ENCODE data around the gene CDHR1.

CDHR1 gene

DNA sequence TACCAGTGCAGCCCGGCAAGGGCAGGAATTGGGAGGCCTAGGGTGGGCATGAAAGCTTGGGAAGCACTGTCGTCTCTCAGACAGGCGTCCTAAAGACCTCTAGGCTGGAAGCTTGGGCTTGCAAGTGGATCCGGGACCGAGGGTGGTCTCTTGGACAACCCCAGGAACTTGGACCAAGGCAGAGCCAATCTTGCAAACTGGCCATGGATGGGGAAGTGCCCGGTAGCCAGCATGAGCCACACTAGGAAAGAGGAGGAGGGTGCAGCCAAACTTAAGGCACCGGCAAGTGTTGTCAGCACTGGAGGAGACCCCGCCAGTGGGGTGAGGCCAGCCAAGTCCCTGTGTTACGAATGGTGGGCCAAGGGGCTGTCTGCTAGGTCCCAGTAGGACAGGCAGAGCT, 22.5 kb downstream of the CDHR1 start:
- Histone ChIP-seq H3K4me3 (ENCODE audit: low read depth in 1 of 2, low read length in 2 of 2) (no peak overlapping the region), H3K36me3 (ENCODE audit: control insufficient read depth in 1 of 2, insufficient read depth in 2 of 2, low read length in 2 of 2) (no peaks in the 10 kb centered on the region), H3K9me3 (ENCODE audit: control insufficient read depth in 1 of 2, low read length in 2 of 2) (no peaks in the 10 kb centered on the region), H3K4me1 (ENCODE audit: control insufficient read depth in 1 of 2, insufficient read depth in 2 of 2, low read length in 2 of 2) (no peaks in the 10 kb centered on the region), H3K27me3 (ENCODE audit: low read depth, low read length) (no peaks in the 10 kb centered on the region), H3K27ac (ENCODE audit: low read length) (no peak overlapping the region)

DNA sequence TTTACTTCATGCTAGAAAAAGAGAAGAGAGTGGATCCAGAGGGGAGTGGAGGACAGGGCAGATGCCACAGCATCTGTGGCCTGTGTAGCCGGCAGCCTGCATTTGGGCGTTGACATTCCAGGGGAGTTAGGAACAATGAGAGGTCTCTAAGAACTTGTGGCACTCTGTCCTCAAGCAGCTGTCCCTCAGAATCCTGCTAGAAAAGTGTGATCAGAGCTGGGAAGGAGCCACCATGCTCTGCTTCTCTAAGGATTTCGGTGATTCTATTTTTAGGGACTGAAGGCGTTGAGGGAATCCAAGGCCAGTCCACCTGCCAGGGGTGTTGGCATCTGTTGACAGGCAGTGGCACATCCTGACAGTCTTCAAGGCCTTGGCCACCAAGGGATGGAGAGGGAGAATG, 23.4 kb downstream of the CDHR1 start:
- Histone ChIP-seq H3K4me1 (ENCODE audit: control insufficient read depth in 1 of 2, insufficient read depth in 2 of 2, low read length in 2 of 2) (no peaks in the 10 kb centered on the region), H3K9me3 (ENCODE audit: control insufficient read depth in 1 of 2, low read length in 2 of 2) (no peaks in the 10 kb centered on the region), H3K27me3 (ENCODE audit: low read depth, low read length) (no peaks in the 10 kb centered on the region), H3K4me3 (ENCODE audit: low read depth in 1 of 2, low read length in 2 of 2) (no peak overlapping the region), H3K36me3 (ENCODE audit: control insufficient read depth in 1 of 2, insufficient read depth in 2 of 2, low read length in 2 of 2) (no peaks in the 10 kb centered on the region), H3K27ac (ENCODE audit: low read length) (no peak overlapping the region)

DNA sequence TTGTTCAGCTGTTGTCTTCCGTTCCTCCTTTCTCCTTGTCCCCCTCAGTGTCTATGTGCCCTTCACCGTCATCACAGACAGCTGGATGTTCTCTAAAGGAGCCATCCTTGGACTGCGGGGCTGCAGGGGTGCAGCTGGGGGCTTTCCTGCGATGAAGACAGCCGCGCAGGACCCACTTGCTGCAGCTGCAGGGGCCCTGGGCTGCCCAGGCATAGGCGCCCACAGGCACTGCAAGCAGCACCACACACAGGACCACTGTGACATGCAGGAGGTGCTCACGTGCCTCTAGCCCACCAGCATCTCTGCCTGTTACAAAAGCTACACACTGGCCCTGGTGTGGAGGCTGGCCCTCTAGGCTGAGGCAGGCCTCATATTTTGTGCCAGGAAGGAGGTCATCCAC, 27.6 kb downstream of the CDHR1 start:
- Histone ChIP-seq H3K27me3 (ENCODE audit: low read depth, low read length) (no peaks in the 10 kb centered on the region), H3K4me1 (ENCODE audit: control insufficient read depth in 1 of 2, insufficient read depth in 2 of 2, low read length in 2 of 2) (no peaks in the 10 kb centered on the region), H3K36me3 (ENCODE audit: control insufficient read depth in 1 of 2, insufficient read depth in 2 of 2, low read length in 2 of 2) (no peaks in the 10 kb centered on the region), H3K27ac (ENCODE audit: low read length) (no peak overlapping the region), H3K9me3 (ENCODE audit: control insufficient read depth in 1 of 2, low read length in 2 of 2) (no peaks in the 10 kb centered on the region), H3K4me3 (ENCODE audit: low read depth in 1 of 2, low read length in 2 of 2) (no peak overlapping the region)

- no peak overlapping the region for H3K27ac ChIP-seq (ENCODE audit: low read length)
- no peak overlapping the region for H3K4me3 ChIP-seq (ENCODE audit: low read depth in 1 of 2, low read length in 2 of 2)
- no peaks in the 10 kb centered on the region for H3K4me1 ChIP-seq (ENCODE audit: control insufficient read depth in 1 of 2, insufficient read depth in 2 of 2, low read length in 2 of 2)
- H3K36me3 ChIP-seq (ENCODE audit: control insufficient read depth in 1 of 2, insufficient read depth in 2 of 2, low read length in 2 of 2) = no peaks in the 10 kb centered on the region
- no peaks in the 10 kb centered on the region for H3K27me3 ChIP-seq (ENCODE audit: low read depth, low read length)
- H3K9me3 ChIP-seq (ENCODE audit: control insufficient read depth in 1 of 2, low read length in 2 of 2) = no peaks in the 10 kb centered on the region
Measured at GRCh38 chr10:84224411-84225028, 30.2 kb downstream of the CDHR1 start.

DNA sequence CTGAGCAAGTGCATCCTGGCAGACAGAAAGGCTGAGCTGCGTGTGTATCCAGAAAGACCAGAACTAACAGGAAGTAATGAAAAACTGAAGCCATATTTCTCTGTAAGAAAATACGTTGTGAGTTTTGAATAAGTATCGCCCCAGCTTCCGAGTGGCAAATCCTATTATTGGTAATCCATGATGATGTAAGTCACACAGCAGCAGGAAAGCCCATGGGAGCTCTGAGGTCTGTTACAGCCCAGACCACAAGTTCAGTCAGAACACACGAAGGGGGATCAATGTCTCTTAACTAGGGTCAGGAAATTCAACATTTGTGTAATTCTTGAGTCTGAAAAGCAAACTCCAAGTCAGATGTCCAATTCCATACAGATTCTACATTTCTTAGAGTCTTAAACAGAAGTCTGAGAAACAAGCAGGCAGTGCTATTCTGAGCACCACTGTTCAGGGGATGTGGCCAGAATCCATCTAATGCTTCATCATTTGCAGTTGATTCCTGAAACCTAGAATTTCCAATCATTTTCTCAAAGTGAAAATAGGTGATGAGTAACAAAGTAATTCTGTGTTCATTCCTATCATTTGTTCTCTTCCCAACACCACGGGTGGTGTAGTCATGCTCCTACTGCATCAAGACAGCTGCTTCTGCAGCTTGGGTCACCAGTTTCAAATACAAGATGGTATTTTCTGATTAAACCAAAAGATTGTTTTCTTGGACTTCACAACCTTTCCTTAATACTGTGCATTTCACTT, 31.3 kb downstream of the CDHR1 start, which contains the start of gene LRIT2:
Gene LRIT2, minus strand, starts transcription at position 118 of the 747 bp plus-strand sequence. Its CDS starts 24 bp downstream, at position 94.
- no peak within 1 kb of the TSS for H3K27ac ChIP-seq (ENCODE audit: low read length)
- H3K27me3 ChIP-seq (ENCODE audit: low read depth, low read length) = no peaks in the 10 kb centered on the region
- no peaks in the 10 kb centered on the region for H3K9me3 ChIP-seq (ENCODE audit: control insufficient read depth in 1 of 2, low read length in 2 of 2)
- H3K36me3 ChIP-seq (ENCODE audit: control insufficient read depth in 1 of 2, insufficient read depth in 2 of 2, low read length in 2 of 2) = no peaks in the 10 kb centered on the region
- no peak within 1 kb of the TSS for H3K4me3 ChIP-seq (ENCODE audit: low read depth in 1 of 2, low read length in 2 of 2)
- H3K4me1 ChIP-seq (ENCODE audit: control insufficient read depth in 1 of 2, insufficient read depth in 2 of 2, low read length in 2 of 2) = no peaks in the 10 kb centered on the region

- Histone ChIP-seq H3K27ac (ENCODE audit: low read length) (no peak overlapping the region), H3K27me3 (ENCODE audit: low read depth, low read length) (no peaks in the 10 kb centered on the region), H3K36me3 (ENCODE audit: control insufficient read depth in 1 of 2, insufficient read depth in 2 of 2, low read length in 2 of 2) (no peaks in the 10 kb centered on the region), H3K4me1 (ENCODE audit: control insufficient read depth in 1 of 2, insufficient read depth in 2 of 2, low read length in 2 of 2) (no peaks in the 10 kb centered on the region), H3K4me3 (ENCODE audit: low read depth in 1 of 2, low read length in 2 of 2) (no peak overlapping the region), H3K9me3 (ENCODE audit: control insufficient read depth in 1 of 2, low read length in 2 of 2) (no peaks in the 10 kb centered on the region)
Measured at GRCh38 chr10:84226616-84227015, 32.3 kb downstream of the CDHR1 start.

DNA sequence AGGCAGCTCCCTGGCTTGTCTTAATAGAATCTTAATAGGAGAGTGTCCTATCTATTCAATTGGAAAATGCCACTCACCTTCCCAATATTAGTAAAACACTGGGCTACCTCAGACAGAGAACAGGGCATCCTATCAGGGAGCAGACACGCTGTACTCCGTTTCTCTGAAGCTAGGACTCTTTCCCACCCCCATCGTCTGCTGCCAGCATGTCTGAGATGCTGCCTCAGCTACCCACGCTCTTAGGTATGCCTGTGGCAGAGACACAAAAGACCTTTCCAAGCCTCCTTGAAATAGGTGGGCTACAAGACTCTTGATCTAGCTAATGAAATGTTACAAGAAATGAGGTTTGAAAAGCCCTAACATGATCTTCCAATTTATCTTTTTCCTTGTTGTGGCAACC, 33.5 kb downstream of the CDHR1 start:
- H3K27ac ChIP-seq (ENCODE audit: low read length) = no peak overlapping the region
- H3K9me3 ChIP-seq (ENCODE audit: control insufficient read depth in 1 of 2, low read length in 2 of 2) = no peaks in the 10 kb centered on the region
- no peak overlapping the region for H3K4me3 ChIP-seq (ENCODE audit: low read depth in 1 of 2, low read length in 2 of 2)
- H3K4me1 ChIP-seq (ENCODE audit: control insufficient read depth in 1 of 2, insufficient read depth in 2 of 2, low read length in 2 of 2) = no peaks in the 10 kb centered on the region
- H3K27me3 ChIP-seq (ENCODE audit: low read depth, low read length) = no peaks in the 10 kb centered on the region
- H3K36me3 ChIP-seq (ENCODE audit: control insufficient read depth in 1 of 2, insufficient read depth in 2 of 2, low read length in 2 of 2) = no peaks in the 10 kb centered on the region

DNA sequence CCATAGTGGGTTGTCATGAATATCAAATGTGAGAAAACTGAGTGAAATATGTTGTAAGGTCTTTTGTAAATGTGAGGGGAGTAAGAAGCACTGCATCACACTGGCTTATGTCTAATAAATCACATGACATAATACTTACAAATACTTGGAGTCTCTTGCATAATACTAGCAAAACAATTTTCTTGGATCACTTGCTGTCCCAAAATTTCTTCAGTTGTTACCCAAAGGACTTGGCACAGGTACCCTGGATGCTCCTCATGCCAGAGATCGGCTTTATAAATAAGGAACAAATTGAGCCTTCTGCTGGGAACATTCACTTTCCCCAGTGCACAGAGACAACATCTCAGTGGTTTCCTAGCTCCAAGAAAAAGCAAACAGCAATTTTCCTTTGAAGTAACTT, 36.0 kb downstream of the CDHR1 start:
- Histone ChIP-seq H3K4me3 (ENCODE audit: low read depth in 1 of 2, low read length in 2 of 2) (no peak overlapping the region), H3K27ac (ENCODE audit: low read length) (no peak overlapping the region), H3K36me3 (ENCODE audit: control insufficient read depth in 1 of 2, insufficient read depth in 2 of 2, low read length in 2 of 2) (no peaks in the 10 kb centered on the region), H3K9me3 (ENCODE audit: control insufficient read depth in 1 of 2, low read length in 2 of 2) (no peaks in the 10 kb centered on the region), H3K27me3 (ENCODE audit: low read depth, low read length) (no peaks in the 10 kb centered on the region), H3K4me1 (ENCODE audit: control insufficient read depth in 1 of 2, insufficient read depth in 2 of 2, low read length in 2 of 2) (no peaks in the 10 kb centered on the region)

DNA sequence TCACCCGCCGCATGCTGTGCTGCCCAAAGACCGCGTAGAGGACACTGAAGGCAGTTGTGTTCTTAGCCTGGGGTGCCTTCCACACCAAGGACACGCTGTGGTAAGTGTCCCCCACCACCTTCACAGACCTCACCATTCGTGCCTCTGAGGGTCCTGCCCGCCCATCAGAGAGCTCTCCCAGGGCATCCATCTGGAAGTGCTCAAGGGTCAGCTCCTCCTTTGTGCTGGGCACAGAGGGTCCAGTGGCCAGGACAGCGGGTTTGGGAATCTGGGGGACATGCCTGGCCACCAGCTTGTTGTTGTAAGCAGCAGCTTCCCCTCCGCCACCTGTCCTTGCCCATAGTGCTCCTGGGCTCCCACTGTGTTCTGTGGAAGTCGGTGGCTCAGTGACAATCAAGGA, 38.0 kb downstream of the CDHR1 start:
- Histone ChIP-seq H3K27me3 (ENCODE audit: low read depth, low read length) (no peaks in the 10 kb centered on the region), H3K9me3 (ENCODE audit: control insufficient read depth in 1 of 2, low read length in 2 of 2) (no peaks in the 10 kb centered on the region), H3K27ac (ENCODE audit: low read length) (no peak overlapping the region), H3K4me3 (ENCODE audit: low read depth in 1 of 2, low read length in 2 of 2) (no peak overlapping the region), H3K4me1 (ENCODE audit: control insufficient read depth in 1 of 2, insufficient read depth in 2 of 2, low read length in 2 of 2) (no peaks in the 10 kb centered on the region), H3K36me3 (ENCODE audit: control insufficient read depth in 1 of 2, insufficient read depth in 2 of 2, low read length in 2 of 2) (no peaks in the 10 kb centered on the region)

GRCh38 chr10:84233940-84234339, 39.6 kb downstream of the CDHR1 start:
- no peak overlapping the region for H3K27ac ChIP-seq (ENCODE audit: low read length)
- no peaks in the 10 kb centered on the region for H3K36me3 ChIP-seq (ENCODE audit: control insufficient read depth in 1 of 2, insufficient read depth in 2 of 2, low read length in 2 of 2)
- no peaks in the 10 kb centered on the region for H3K4me1 ChIP-seq (ENCODE audit: control insufficient read depth in 1 of 2, insufficient read depth in 2 of 2, low read length in 2 of 2)
- no peak overlapping the region for H3K4me3 ChIP-seq (ENCODE audit: low read depth in 1 of 2, low read length in 2 of 2)
- no peaks in the 10 kb centered on the region for H3K9me3 ChIP-seq (ENCODE audit: control insufficient read depth in 1 of 2, low read length in 2 of 2)
- H3K27me3 ChIP-seq (ENCODE audit: low read depth, low read length) = no peaks in the 10 kb centered on the region

- H3K27me3 ChIP-seq (ENCODE audit: low read depth, low read length) = no peaks in the 10 kb centered on the region
- H3K4me1 ChIP-seq (ENCODE audit: control insufficient read depth in 1 of 2, insufficient read depth in 2 of 2, low read length in 2 of 2) = no peaks in the 10 kb centered on the region
- no peak overlapping the region for H3K27ac ChIP-seq (ENCODE audit: low read length)
- H3K9me3 ChIP-seq (ENCODE audit: control insufficient read depth in 1 of 2, low read length in 2 of 2) = no peaks in the 10 kb centered on the region
- H3K4me3 ChIP-seq (ENCODE audit: low read depth in 1 of 2, low read length in 2 of 2) = no peak overlapping the region
- H3K36me3 ChIP-seq (ENCODE audit: control insufficient read depth in 1 of 2, insufficient read depth in 2 of 2, low read length in 2 of 2) = no peaks in the 10 kb centered on the region
Measured at GRCh38 chr10:84234479-84234878, 40.1 kb downstream of the CDHR1 start.

DNA sequence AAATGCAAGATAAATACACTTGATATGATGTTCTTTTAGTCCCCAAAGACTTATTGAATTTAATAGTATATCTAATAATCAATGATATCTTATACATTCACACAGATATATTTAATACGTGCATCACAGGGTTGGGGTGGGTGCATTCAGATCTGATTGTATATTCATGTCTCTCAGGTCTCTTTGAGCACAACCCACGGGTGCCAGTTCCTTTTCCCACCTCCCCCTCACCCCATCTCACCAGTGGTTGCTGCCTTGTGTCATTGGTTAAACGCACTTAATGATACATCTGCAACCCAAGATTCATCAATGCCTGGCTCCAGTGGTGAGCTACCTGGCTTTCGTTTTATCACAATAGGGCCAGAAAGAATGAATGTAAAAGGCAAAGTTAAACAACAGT, 40.8 kb downstream of the CDHR1 start:
- H3K27me3 ChIP-seq (ENCODE audit: low read depth, low read length) = peaks cover 3% of the 10 kb centered on the region
- H3K4me3 ChIP-seq (ENCODE audit: low read depth in 1 of 2, low read length in 2 of 2) = no peak overlapping the region
- no peaks in the 10 kb centered on the region for H3K36me3 ChIP-seq (ENCODE audit: control insufficient read depth in 1 of 2, insufficient read depth in 2 of 2, low read length in 2 of 2)
- H3K4me1 ChIP-seq (ENCODE audit: control insufficient read depth in 1 of 2, insufficient read depth in 2 of 2, low read length in 2 of 2) = no peaks in the 10 kb centered on the region
- no peak overlapping the region for H3K27ac ChIP-seq (ENCODE audit: low read length)
- no peaks in the 10 kb centered on the region for H3K9me3 ChIP-seq (ENCODE audit: control insufficient read depth in 1 of 2, low read length in 2 of 2)
